Astrocyte of the cerebellum (primary cell): ENCODE data around the gene ZDHHC9.

Experiments
- DNase-seq: peaks from one replicate; pipeline ENCODE4 v3.0.0-alpha.2; 2011; ENCODE audit warnings: low read depth
- H3K4me3 ChIP-seq: 2 replicates; pipeline ENCODE4 v1.5.1; 2011; ENCODE audit warnings: mild to moderate bottlenecking, low read depth, low read length, moderate library complexity
- CTCF ChIP-seq: IDR thresholded peaks from 2 replicates; pipeline ENCODE4 v1.5.1; 2012; ENCODE audit warnings: low read length, low read depth, moderate library complexity, mild to moderate bottlenecking; ENCODE audit errors: missing control alignments
- in situ Hi-C: cut with HindIII; loops from 2 replicates; pipeline ENCODE4 v1.10.0; 2017; ENCODE audit warnings: low sequenced_read_pairs

Gene ZDHHC9

GRCh38 chrX:129795584-129795983 lies 48.1 kb downstream of the ZDHHC9 start:
- no peak for DNase-seq
- in situ Hi-C loops: no loop called here
- no peak overlapping the region for H3K4me3 ChIP-seq
- no peak for TF ChIP-seq CTCF

GRCh38 chrX:129793604-129794191 lies 50.0 kb downstream of the ZDHHC9 start:
- no peak for TF ChIP-seq CTCF
- in situ Hi-C loops: no loop called here
- no peak overlapping the region for H3K4me3 ChIP-seq
- DNase-seq: no peak

DNA sequence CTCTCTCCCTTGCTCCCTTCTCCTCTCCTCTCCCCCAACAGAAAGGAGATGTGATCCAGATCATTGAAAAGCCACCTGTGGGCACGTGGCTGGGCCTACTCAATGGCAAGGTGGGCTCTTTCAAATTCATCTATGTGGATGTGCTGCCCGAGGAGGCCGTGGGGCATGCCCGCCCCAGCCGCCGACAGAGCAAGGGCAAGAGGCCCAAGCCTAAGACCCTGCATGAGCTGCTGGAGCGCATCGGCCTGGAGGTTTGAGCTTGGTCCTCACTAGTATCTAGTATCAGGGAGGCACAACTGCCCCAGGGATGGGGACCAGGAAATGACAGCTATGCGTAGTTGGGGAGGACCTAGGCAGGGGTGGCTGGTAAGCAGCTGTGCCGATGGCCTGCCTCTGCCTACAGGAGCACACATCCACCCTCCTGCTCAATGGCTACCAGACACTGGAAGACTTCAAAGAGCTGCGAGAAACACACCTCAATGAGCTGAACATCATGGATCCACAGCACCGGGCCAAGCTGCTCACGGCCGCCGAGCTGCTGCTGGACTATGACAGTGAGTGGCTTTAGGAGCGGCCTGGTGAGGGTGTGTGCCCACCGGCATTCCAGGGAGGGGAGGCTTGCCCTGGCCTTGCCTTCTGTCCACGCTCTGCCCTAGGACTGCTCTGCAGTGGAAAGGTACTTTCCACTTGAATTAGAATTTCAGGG lies 50.9 kb downstream of the ZDHHC9 start:
- no peak for DNase-seq
- TF ChIP-seq CTCF: no peak
- H3K4me3 ChIP-seq: no peak overlapping the region
- in situ Hi-C loops: no loop called here

- DNase-seq: no peak
- in situ Hi-C loops: no loop called here
- no peak for TF ChIP-seq CTCF
- H3K4me3 ChIP-seq: no peak overlapping the region
Measured at GRCh38 chrX:129791961-129792570, 51.6 kb downstream of the ZDHHC9 start.

- in situ Hi-C loops: no loop called here
- no peak for TF ChIP-seq CTCF
- no peak for DNase-seq
- H3K4me3 ChIP-seq: no peak overlapping the region
Measured at GRCh38 chrX:129791336-129791735, 52.4 kb downstream of the ZDHHC9 start.

- in situ Hi-C loops: no loop called here
- no peak for DNase-seq
- no peak overlapping the region for H3K4me3 ChIP-seq
- no peak for TF ChIP-seq CTCF
Measured at GRCh38 chrX:129790808-129791207, 52.9 kb downstream of the ZDHHC9 start.
